GM18502 (cell line): Measurements from ENCODE around the gene SPR.

Source experiments
- ATAC-seq: cut with Tn5 transposase; IDR thresholded peaks from one replicate; pipeline ENCODE4 v1.9.1; 2021; ENCODE audit warnings: mild to moderate bottlenecking; ENCODE audit not compliant: unreplicated experiment, poor library complexity

The SPR gene

GRCh38 chr2:72927619-72928550 is 40.7 kb downstream of the SPR start:
- no peak for ATAC-seq

DNA sequence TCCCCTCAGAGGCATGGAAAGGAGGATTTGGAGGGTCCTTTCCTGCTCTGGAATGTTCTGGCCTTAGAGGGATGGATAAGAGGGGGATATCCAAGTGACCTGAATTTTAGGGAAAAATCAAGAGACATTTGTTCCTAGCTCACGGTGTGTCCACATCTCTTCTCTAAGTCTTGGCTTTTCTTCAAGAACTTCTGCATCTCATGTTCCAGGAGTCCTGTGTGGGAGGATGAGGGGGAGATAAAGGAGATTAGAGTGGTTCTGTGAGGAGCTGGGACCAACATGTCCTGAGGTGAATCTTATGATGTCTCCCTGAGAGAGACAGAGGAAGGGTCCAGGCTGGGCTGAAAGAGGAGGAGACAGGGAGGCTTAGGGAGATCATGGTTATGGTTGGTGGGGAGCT is 41.8 kb downstream of the SPR start:
- ATAC-seq = no peak

DNA sequence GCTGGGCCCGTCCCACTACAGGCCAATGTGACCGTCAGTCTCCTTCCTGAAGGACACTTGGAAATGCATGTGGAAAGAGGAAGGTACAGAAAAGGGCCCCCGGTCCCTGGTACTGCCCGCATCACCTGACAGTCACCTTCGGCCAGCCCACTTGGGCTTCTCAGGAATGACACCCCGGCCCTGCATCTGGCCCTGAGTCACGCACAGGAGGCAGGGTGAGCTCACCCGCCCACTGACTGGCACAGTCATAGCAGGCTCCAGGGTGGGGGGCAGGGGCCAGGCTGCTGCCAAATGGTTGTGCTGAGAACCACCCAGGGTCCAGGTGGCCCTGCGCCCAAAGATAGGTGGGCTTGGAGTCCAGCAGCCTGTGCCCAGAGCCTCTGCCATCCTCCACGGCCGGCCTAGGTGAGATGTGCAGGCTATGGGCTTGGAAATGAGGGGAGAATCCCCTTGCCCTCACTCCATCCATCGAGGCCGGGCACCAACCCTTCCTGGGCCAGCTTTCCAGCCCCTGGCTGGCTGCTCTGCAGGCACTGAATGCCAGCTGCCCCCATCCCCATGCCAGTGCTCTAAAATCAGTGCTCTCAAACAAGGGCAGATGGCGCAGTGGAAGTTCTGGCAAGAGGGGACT is 44.2 kb downstream of the SPR start:
- ATAC-seq = no peak

GRCh38 chr2:72932045-72932740 is 45.0 kb downstream of the SPR start:
- ATAC-seq = no peak

- no peak for ATAC-seq
These were observed 45.6 kb downstream of the SPR start for GRCh38 chr2:72932805-72933204.

- no peak for ATAC-seq
These were observed 46.0 kb downstream of the SPR start for GRCh38 chr2:72933207-72933606.

DNA sequence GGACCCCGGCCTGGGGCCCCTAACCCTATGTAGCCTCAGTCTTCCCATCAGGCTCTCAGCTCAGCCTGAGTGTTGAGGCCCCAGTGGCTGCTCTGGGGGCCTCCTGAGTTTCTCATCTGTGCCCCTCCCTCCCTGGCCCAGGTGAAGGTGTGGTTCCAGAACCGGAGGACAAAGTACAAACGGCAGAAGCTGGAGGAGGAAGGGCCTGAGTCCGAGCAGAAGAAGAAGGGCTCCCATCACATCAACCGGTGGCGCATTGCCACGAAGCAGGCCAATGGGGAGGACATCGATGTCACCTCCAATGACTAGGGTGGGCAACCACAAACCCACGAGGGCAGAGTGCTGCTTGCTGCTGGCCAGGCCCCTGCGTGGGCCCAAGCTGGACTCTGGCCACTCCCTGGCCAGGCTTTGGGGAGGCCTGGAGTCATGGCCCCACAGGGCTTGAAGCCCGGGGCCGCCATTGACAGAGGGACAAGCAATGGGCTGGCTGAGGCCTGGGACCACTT is 46.5 kb downstream of the SPR start:
- ATAC-seq = no peak

DNA sequence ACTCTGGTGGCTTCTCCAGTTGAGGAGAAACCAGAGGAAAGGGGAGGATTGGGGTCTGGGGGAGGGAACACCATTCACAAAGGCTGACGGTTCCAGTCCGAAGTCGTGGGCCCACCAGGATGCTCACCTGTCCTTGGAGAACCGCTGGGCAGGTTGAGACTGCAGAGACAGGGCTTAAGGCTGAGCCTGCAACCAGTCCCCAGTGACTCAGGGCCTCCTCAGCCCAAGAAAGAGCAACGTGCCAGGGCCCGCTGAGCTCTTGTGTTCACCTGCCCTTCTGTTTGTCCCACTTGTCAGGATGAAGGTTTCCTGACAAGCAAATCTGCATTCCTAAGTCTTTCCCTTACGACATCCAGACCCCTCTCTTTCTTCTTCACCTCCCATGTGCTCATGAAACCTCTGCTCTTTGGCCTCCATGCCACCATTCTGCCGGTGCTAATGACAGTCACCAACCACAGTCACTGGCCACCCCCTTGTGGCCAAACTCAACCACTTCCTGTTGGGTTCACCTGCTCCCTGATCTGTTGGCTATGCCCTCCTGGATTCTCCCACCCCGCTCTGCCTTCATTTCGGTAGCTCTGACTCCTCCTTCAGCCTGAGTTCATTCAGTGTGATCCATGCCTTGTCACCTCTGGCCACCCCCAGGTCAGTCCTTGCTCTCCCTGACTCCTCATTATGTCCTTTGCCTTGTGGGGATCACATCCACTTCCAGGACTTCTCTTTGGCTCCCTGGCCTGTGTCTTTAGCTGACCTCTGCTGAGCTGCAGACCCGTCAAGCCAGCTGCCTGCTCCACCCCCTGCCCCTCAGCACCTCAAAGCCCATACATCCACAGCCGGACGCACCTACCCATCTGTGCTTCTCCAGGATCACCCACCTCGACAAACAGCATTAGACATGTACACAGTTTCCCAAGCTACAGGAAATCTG is 47.7 kb downstream of the SPR start:
- peak; percentile 53 for ATAC-seq

DNA sequence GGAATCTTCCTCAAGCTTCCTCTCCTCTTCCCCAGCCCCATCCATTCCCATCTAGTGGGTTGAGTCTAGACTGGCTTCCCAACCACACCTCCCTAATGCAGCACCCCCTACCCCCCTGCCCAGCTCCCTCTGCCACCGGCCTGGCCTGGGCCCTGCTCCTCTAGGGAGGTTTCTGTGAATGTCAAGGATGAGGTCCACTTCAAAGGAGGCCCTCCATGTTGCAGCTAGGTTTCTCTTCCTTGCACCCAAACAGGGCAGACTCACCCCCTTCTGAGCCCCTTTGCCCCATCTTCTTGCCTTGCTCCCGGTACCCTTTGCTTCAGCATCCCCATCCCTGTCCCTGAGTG is 48.4 kb downstream of the SPR start:
- ATAC-seq = no peak

- no peak for ATAC-seq
These were observed 49.6 kb downstream of the SPR start for GRCh38 chr2:72936660-72937355.

- no peak for ATAC-seq
These were observed 50.1 kb downstream of the SPR start for GRCh38 chr2:72937356-72937669.

- ATAC-seq = no peak
These were observed 51.2 kb downstream of the SPR start for GRCh38 chr2:72938455-72938854.

DNA sequence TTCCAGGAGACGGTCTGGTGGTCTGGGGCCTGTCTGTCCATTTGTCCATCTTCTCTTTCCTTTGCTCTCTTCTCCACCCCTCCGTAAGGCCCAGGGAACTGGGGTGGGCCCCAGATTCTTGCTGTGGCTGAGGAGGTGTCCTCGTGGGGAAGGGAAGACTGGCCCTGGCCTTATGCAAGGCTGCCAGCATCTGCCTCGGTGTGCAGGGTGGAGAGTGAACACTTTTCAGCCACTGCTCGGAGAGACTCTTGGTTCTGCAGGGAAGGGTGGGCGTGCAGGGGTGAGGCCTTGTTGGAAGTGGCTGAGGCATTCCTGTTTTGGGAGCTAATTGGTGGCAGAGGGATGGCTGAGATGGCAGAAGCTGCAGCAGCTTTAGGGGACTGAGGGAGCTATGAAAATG is 53.2 kb downstream of the SPR start:
- no peak for ATAC-seq

- ATAC-seq = no peak
These were observed 53.6 kb downstream of the SPR start for GRCh38 chr2:72940786-72941185.
